Thoracic aorta (tissue), 2 donors: Measurements from ENCODE around the gene BMPR2. TPM values are rescaled to one million over a fixed set of nuclear protein-coding genes. Genes with fewer than 3 reads are reported as not detected.
"Not testable (repeated sequence)": the region's sequence is repeated elsewhere in the genome, so short reads cannot be mapped to it uniquely, and the experiment has no call there.

Experiments used
- ATAC-seq: fragments of 150-250 bp; one replicate; pipeline ENCODE4 v1.8.0; 2017; ENCODE audit warnings: low read depth; ENCODE audit not compliant: insufficient number of reproducible peaks, low FRiP score
- DNase-seq: peaks from one replicate; pipeline ENCODE4 v3.0.0-alpha.2; 2020; ENCODE audit warnings: low spot score
- H3K27ac ChIP-seq, 2 donors: fragments of 200-600 bp; sonication (generic); 1 replicate in 1 of 2; 2 replicates in 1 of 2; pipeline ENCODE4 v1.5.1; 2016; ENCODE audit warnings: mild to moderate bottlenecking in 2 of 2, moderate library complexity in 2 of 2
- H3K27me3 ChIP-seq: fragments of 200-600 bp; sonication (generic); replicated peaks from 2 replicates; pipeline ENCODE4 v1.6.0; 2016; ENCODE audit warnings: mild to moderate bottlenecking; ENCODE audit not compliant: insufficient read depth
- H3K36me3 ChIP-seq: fragments of 200-600 bp; sonication (generic); one replicate; pipeline ENCODE4 v1.5.1; 2016
- H3K4me1 ChIP-seq, 2 donors: fragments of 200-600 bp; sonication (generic); 1 replicate in 1 of 2; 2 replicates in 1 of 2; pipeline versions ENCODE4 v1.5.1 to v1.6.0; 2016; ENCODE audit warnings: low read depth in 2 of 2, mild to moderate bottlenecking in 1 of 2; ENCODE audit not compliant: control insufficient read depth in 1 of 2
- H3K4me3 ChIP-seq: fragments of 200-600 bp; sonication (generic); 2 replicates; pipeline ENCODE4 v1.5.1; 2016; ENCODE audit warnings: mild to moderate bottlenecking
- H3K9me3 ChIP-seq: fragments of 200-600 bp; sonication (generic); 2 replicates; pipeline ENCODE4 v1.5.1; 2016
- total RNA-seq, 2 donors: library from RNA; depleted of rRNA; stranded (reverse); fragments of >200 nt; gene quantifications; one replicate each; pipeline versions ENCODE4 v1.1.0 to v1.2.3, GENCODE V29; 2016
- TF ChIP-seq, protein P1 (sequence below): fragments of 200-600 bp; sonication (generic); IDR thresholded peaks from one replicate; pipeline ENCODE4 v1.5.1; 2019; ENCODE audit warnings: antibody characterized with exemption

BMPR2 gene
- total RNA-seq, 2 donors from 2014 or later, result 65.9 to 111 TPM

DNA sequence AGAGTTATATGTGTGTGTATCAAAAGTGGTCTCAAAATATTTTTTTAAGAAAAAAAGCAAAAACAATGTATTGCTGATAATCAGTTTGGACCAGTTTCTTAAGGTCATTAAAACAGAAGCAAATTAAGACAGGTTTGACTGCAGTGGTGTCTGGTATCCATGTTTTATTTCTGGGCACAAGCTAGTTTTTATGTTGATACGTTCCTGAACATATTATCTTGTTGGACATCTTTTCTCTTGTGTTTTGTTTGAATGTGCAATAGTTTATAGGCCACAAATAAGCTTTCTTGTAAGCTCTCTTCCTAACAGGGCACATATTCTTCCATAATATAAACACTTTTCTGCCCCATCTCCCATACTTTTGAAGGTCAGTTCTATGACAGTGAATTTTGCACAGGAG, 184.1 kb downstream of the BMPR2 start:
- H3K27me3 ChIP-seq, result no peaks in the 10 kb centered on the region
- TF ChIP-seq, protein P1, sequence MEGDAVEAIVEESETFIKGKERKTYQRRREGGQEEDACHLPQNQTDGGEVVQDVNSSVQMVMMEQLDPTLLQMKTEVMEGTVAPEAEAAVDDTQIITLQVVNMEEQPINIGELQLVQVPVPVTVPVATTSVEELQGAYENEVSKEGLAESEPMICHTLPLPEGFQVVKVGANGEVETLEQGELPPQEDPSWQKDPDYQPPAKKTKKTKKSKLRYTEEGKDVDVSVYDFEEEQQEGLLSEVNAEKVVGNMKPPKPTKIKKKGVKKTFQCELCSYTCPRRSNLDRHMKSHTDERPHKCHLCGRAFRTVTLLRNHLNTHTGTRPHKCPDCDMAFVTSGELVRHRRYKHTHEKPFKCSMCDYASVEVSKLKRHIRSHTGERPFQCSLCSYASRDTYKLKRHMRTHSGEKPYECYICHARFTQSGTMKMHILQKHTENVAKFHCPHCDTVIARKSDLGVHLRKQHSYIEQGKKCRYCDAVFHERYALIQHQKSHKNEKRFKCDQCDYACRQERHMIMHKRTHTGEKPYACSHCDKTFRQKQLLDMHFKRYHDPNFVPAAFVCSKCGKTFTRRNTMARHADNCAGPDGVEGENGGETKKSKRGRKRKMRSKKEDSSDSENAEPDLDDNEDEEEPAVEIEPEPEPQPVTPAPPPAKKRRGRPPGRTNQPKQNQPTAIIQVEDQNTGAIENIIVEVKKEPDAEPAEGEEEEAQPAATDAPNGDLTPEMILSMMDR, result no peak
- no peaks in the 10 kb centered on the region for H3K9me3 ChIP-seq
- DNase-seq (no peak), ATAC-seq (no peak)
- peaks cover 17% of the 10 kb centered on the region for H3K36me3 ChIP-seq
- no peak overlapping the region for H3K27ac ChIP-seq
- H3K4me1 ChIP-seq, result no peaks in the 10 kb centered on the region
- H3K4me3 ChIP-seq, result no peak overlapping the region

DNA sequence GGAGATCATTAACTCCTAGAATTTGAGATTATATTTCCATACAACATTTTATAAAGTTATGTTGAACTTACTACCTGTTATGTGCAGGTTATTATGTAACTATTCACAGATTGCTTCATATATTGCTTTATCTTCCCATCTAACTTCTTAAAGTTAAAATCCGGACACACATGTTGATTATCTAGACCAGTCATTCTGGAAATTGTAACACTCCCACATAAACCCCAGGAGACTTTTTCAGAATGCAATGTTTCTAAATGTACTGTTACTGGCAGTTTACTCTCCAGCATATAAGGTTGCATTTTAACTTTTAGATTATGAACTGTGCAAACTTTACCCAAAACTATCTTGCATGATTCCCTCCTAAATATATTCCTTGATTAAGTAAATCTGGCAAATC, 188.1 kb downstream of the BMPR2 start:
- Histone ChIP-seq H3K27me3 (no peaks in the 10 kb centered on the region), H3K4me3 (no peak overlapping the region), H3K36me3 (peaks cover 3% of the 10 kb centered on the region), H3K9me3 (no peaks in the 10 kb centered on the region), H3K4me1 (no peaks in the 10 kb centered on the region), H3K27ac (no peak overlapping the region)
- DNase-seq (no peak), ATAC-seq (no peak)
- TF ChIP-seq, protein P1, result no peak

DNA sequence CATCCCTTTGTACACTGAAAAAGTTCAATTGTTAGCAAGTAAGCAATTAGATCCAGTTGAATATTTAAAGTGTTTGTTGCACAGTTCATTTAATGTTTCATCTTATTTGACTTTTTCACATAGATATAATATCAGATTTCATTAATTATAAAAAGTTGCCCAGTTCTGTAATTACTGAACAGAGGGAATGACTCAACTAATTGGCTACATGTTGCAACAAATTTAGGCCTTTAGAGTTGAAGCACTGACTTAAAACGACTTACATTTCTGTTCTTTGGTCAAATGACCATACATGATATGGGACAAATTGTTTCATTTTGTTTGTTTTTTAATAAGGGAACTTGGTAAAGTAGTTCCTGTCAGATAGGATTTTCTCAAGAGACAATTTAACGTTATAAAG, 190.2 kb downstream of the BMPR2 start:
- H3K4me3 ChIP-seq, result no peak overlapping the region
- no peaks in the 10 kb centered on the region for H3K9me3 ChIP-seq
- TF ChIP-seq, protein P1, result no peak
- H3K4me1 ChIP-seq, result no peaks in the 10 kb centered on the region
- no peaks in the 10 kb centered on the region for H3K36me3 ChIP-seq
- no peak for ATAC-seq
- DNase-seq, result no peak
- no peak overlapping the region for H3K27ac ChIP-seq
- no peaks in the 10 kb centered on the region for H3K27me3 ChIP-seq

DNA sequence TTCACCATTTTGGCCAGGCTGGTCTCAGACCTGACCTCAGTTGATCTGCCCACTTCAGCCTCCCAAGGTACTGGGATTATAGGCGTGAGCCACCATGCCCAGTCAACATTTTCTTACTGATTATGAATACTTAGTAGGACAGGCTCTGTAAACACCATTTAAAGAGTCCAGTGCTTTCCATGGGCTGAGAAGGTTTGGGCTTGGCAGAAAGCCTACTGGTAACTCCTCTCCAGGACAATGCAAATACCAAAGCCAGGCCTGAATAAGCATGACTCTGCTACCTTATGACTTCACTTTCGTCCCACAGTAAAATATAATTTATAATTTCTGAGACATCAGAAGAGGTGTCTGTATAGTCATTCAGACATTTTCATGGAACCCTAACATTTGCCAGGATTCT, 198.4 kb downstream of the BMPR2 start:
- TF ChIP-seq, protein P1, result no peak
- DNase-seq (no peak), ATAC-seq (no peak)
- Histone ChIP-seq H3K27ac (no peak overlapping the region), H3K36me3 (no peaks in the 10 kb centered on the region), H3K4me1 (no peaks in the 10 kb centered on the region), H3K9me3 (no peaks in the 10 kb centered on the region), H3K4me3 (no peak overlapping the region), H3K27me3 (no peaks in the 10 kb centered on the region)

DNA sequence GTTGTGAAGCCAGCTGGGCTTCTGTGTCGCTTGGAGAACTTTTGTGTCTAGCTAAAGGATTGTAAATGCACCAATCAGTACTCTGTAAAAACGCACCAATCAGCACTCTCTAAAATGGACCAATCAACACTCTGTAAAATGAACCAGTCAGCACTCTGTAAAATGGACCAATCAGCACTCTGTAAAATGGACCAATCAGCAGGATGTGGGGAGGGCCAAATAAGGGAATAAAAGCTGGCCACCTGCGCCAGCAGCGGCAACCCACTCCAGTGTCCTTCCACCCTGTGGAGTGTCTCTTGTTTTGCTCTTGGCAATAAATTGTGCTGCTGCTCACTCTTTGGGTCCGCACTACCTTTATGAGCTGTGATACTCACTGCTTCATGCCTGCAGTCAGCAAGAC, 199.1 kb downstream of the BMPR2 start:
- H3K27me3 ChIP-seq, H3K9me3 ChIP-seq, H3K36me3 ChIP-seq, H3K4me1 ChIP-seq, ATAC-seq, H3K4me3 ChIP-seq, DNase-seq, H3K27ac ChIP-seq: not testable (repeated sequence)
